ENCODE data around the gene MBD6.
"Not testable (repeated sequence)": the region's sequence is repeated elsewhere in the genome, so short reads cannot be mapped to it uniquely, and the experiment has no call there.

MBD6 gene

GRCh38 chr12:57515408-57515933, 7.2 kb upstream of the MBD6 start:
- no peak for DNase-seq (ENCODE audit: low spot score)

- no peak for DNase-seq (ENCODE audit: low spot score)
Measured at GRCh38 chr12:57515934-57516541, 6.6 kb upstream of the MBD6 start.

GRCh38 chr12:57516617-57517153, 5.9 kb upstream of the MBD6 start:
- no peak for DNase-seq (ENCODE audit: low spot score)

- DNase-seq (ENCODE audit: low spot score) = peak; percentile 59
Measured at GRCh38 chr12:57517187-57517586, 5.4 kb upstream of the MBD6 start.

GRCh38 chr12:57517718-57518117, 4.9 kb upstream of the MBD6 start:
- DNase-seq (ENCODE audit: low spot score) = not testable (repeated sequence)

- no peak for DNase-seq (ENCODE audit: low spot score)
Measured at GRCh38 chr12:57518176-57518919, 4.3 kb upstream of the MBD6 start.

GRCh38 chr12:57518920-57519795, 3.5 kb upstream of the MBD6 start:
- no peak for DNase-seq (ENCODE audit: low spot score)

GRCh38 chr12:57519796-57520052, 2.9 kb upstream of the MBD6 start:
- DNase-seq (ENCODE audit: low spot score) = no peak

GRCh38 chr12:57520053-57520818, 2.4 kb upstream of the MBD6 start, which contains the start of gene DDIT3:
Gene DDIT3, minus strand, starts transcription at chr12:57520514. Its CDS starts 3,108 bp downstream, at chr12:57517406.
- DNase-seq (ENCODE audit: low spot score) = peak; percentile 97

GRCh38 chr12:57521525-57522010, 1.1 kb upstream of the MBD6 start:
- DNase-seq (ENCODE audit: low spot score) = no peak

- no peak for DNase-seq (ENCODE audit: low spot score)
Measured at GRCh38 chr12:57522887-57523705, 472 bp downstream of the MBD6 start.

GRCh38 chr12:57523706-57524614, 1.3 kb downstream of the MBD6 start:
- DNase-seq (ENCODE audit: low spot score) = no peak

- no peak for DNase-seq (ENCODE audit: low spot score)
Measured at GRCh38 chr12:57524814-57525614, 2.4 kb downstream of the MBD6 start.

GRCh38 chr12:57525615-57526383, 3.2 kb downstream of the MBD6 start:
- no peak for DNase-seq (ENCODE audit: low spot score)

- no peak for DNase-seq (ENCODE audit: low spot score)
Measured at GRCh38 chr12:57526477-57527126, 4.0 kb downstream of the MBD6 start.

- no peak for DNase-seq (ENCODE audit: low spot score)
Measured at GRCh38 chr12:57527184-57527583, 4.6 kb downstream of the MBD6 start.

- no peak for DNase-seq (ENCODE audit: low spot score)
Measured at GRCh38 chr12:57528176-57528575, 5.6 kb downstream of the MBD6 start.
